K562 (cell line): ENCODE data around the gene GPRIN2. TPM values are rescaled to one million over a fixed set of nuclear protein-coding genes. Genes with fewer than 3 reads are reported as not detected.

Experiments
- BCL6 ChIP-seq: fragments of 250-450 bp; sonication (Bioruptor Pico); IDR thresholded peaks from 2 replicates; pipeline ENCODE4 v1.4.0; 2020
- DIDO1 ChIP-seq: fragments of 450-650 bp; IDR thresholded peaks from 2 replicates; pipeline ENCODE4 v1.6.1; 2016; ENCODE audit warnings: low read depth, missing biosample characterization, missing genetic modification characterization
- EGR1 ChIP-seq: fragments of 450-650 bp; conservative IDR thresholded peaks from 2 replicates; pipeline ENCODE4 v1.6.1; 2017; ENCODE audit warnings: mild to moderate bottlenecking
- EZH2 ChIP-seq: IDR thresholded peaks from 2 replicates; pipeline ENCODE4 v1.6.1; 2012; ENCODE audit warnings: low read depth, mild to moderate bottlenecking, inconsistent platforms, low read length, borderline replicate concordance
- JUNB ChIP-seq: fragments of 450-650 bp; formaldehyde crosslinking; conservative IDR thresholded peaks from 2 replicates; pipeline ENCODE4 v1.4.0; 2020; ENCODE audit warnings: mild to moderate bottlenecking
- PHB2 ChIP-seq: fragments of 450-650 bp; IDR thresholded peaks from 2 replicates; pipeline ENCODE4 v1.6.1; 2017; ENCODE audit warnings: low read depth
- PYGO2 ChIP-seq: fragments of 450-650 bp; IDR thresholded peaks from 2 replicates; pipeline ENCODE4 v1.6.1; 2016; ENCODE audit warnings: mild to moderate bottlenecking, missing genetic modification characterization, moderate library complexity, missing compliant biosample characterization
- SMARCC2 ChIP-seq: fragments of 450-650 bp; IDR thresholded peaks from 2 replicates; pipeline ENCODE4 v1.6.1; 2017; ENCODE audit warnings: antibody characterized with exemption, moderate library complexity, mild to moderate bottlenecking, low read depth
- ZNF354B ChIP-seq: fragments of 250-450 bp; sonication (Bioruptor Pico); IDR thresholded peaks from 2 replicates; pipeline ENCODE4 v1.4.0; 2020
- polyA plus RNA-seq, 8 experiments: library from polyadenylated mRNA; depleted of rRNA in 4 of 8; stranded (reverse) in 5 of 8; unstranded in 3 of 8; fragments of >200 nt; fragmentation: Nextera tagmentation in 2 of 8; fragmentation: Illumina TruSeq in 1 of 8; extraction: Ambion mirVana in 2 of 8; extraction: Trizol in 1 of 8; gene quantifications; 2 replicates each; pipeline versions ENCODE4 v1.2.1 to v1.2.3, GENCODE V29; 2011 to 2014; ENCODE audit warnings: inconsistent platforms in 1 of 8, missing spikeins in 1 of 8
- total RNA-seq, 7 experiments: library from RNA; depleted of rRNA in 6 of 7; stranded (reverse); fragments of >200 nt in 6 of 7; fragmentation: Illumina TruSeq in 2 of 7; extraction: Trizol in 2 of 7; gene quantifications; 2 replicates each; pipeline versions ENCODE4 v1.2.1 to v1.2.3, GENCODE V29; 2011 to 2021; ENCODE audit warnings: low replicate concordance in 1 of 7
- TF ChIP-seq, protein P1 (sequence below): sonication (generic); formaldehyde crosslinking; IDR thresholded peaks from 2 replicates; pipeline ENCODE4 v1.8.1; 2023; ENCODE audit warnings: mild to moderate bottlenecking, missing genetic modification reagents
- TF ChIP-seq, protein P2 (sequence below), 3 experiments: fragments of 200-800 bp in 1 of 3; fragments of 250-450 bp in 1 of 3; fragments of 450-650 bp in 1 of 3; sonication (Bioruptor Pico) in 1 of 3; sonication (Bioruptor generic) in 1 of 3; formaldehyde crosslinking in 1 of 3; IDR thresholded peaks; 2 replicates each; pipeline versions ENCODE4 v1.6.1 to v1.8.0; 2016 to 2022; ENCODE audit warnings: mild to moderate bottlenecking in 2 of 3, missing genetic modification characterization in 2 of 3, missing compliant biosample characterization in 1 of 3, moderate library complexity in 1 of 3
- TF ChIP-seq, protein P3 (sequence below): fragments of 250-450 bp; sonication (Bioruptor Pico); IDR thresholded peaks from 2 replicates; pipeline ENCODE4 v1.5.0; 2020; ENCODE audit warnings: mild to moderate bottlenecking, borderline replicate concordance
- TF ChIP-seq, protein P4 (sequence below): fragments of 450-650 bp; IDR thresholded peaks from 2 replicates; pipeline ENCODE4 v1.6.1; 2016; ENCODE audit warnings: mild to moderate bottlenecking

GPRIN2 gene
- total and polyA plus RNA-seq, 9 of the 15 experiments (the other 6 are each of a cell fraction or from before 2014, with no cell fraction given), result not detected

DNA sequence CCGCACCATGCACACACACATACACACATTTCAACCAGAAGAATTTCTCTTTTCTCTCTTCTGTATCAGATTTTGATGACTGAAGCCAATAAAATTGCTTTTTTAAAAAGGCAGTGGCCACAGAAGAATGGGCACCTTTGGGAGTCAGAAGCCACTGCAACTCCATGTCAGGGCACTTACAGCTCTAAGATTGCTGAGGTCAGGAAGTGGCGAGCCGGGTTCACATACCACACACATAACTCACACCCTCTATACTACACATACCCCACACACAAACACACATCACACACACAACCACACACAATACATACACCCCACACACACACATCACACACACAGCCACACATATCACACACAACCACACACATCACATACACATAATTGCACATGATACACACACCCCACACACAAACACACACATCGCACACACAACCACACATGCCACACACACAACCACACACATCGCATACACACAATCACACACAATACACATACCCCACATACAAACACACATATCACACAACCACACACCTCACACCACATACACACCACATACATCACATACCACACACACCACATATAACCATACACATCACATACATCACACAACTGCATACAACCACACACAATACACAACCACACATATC lies 31.2 kb downstream of the GPRIN2 start (continued):
- TF ChIP-seq EGR1 (no peak), PYGO2 (no peak; the same call in 1 of the 2 replicates), DIDO1 (0 out of 2 replicates have a peak, but pooled peaks have one; percentile 12), JUNB (no peak), SMARCC2 (no peak), EZH2 (no peak), BCL6 (CRISPR knock-in tag) (no peak), ZNF354B (CRISPR knock-in tag) (no peak), PHB2 (peak; percentile 40)
- TF ChIP-seq, protein P1, sequence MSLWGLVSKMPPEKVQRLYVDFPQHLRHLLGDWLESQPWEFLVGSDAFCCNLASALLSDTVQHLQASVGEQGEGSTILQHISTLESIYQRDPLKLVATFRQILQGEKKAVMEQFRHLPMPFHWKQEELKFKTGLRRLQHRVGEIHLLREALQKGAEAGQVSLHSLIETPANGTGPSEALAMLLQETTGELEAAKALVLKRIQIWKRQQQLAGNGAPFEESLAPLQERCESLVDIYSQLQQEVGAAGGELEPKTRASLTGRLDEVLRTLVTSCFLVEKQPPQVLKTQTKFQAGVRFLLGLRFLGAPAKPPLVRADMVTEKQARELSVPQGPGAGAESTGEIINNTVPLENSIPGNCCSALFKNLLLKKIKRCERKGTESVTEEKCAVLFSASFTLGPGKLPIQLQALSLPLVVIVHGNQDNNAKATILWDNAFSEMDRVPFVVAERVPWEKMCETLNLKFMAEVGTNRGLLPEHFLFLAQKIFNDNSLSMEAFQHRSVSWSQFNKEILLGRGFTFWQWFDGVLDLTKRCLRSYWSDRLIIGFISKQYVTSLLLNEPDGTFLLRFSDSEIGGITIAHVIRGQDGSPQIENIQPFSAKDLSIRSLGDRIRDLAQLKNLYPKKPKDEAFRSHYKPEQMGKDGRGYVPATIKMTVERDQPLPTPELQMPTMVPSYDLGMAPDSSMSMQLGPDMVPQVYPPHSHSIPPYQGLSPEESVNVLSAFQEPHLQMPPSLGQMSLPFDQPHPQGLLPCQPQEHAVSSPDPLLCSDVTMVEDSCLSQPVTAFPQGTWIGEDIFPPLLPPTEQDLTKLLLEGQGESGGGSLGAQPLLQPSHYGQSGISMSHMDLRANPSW (CRISPR knock-in tag), result no peak; the same call in 1 of the 2 replicates
- TF ChIP-seq, protein P2, sequence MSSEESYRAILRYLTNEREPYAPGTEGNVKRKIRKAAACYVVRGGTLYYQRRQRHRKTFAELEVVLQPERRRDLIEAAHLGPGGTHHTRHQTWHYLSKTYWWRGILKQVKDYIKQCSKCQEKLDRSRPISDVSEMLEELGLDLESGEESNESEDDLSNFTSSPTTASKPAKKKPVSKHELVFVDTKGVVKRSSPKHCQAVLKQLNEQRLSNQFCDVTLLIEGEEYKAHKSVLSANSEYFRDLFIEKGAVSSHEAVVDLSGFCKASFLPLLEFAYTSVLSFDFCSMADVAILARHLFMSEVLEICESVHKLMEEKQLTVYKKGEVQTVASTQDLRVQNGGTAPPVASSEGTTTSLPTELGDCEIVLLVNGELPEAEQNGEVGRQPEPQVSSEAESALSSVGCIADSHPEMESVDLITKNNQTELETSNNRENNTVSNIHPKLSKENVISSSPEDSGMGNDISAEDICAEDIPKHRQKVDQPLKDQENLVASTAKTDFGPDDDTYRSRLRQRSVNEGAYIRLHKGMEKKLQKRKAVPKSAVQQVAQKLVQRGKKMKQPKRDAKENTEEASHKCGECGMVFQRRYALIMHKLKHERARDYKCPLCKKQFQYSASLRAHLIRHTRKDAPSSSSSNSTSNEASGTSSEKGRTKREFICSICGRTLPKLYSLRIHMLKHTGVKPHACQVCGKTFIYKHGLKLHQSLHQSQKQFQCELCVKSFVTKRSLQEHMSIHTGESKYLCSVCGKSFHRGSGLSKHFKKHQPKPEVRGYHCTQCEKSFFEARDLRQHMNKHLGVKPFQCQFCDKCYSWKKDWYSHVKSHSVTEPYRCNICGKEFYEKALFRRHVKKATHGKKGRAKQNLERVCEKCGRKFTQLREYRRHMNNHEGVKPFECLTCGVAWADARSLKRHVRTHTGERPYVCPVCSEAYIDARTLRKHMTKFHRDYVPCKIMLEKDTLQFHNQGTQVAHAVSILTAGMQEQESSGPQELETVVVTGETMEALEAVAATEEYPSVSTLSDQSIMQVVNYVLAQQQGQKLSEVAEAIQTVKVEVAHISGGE (CRISPR knock-in tag; IDR thresholded peaks at IDR 0.05), result no peak
- TF ChIP-seq, protein P3, sequence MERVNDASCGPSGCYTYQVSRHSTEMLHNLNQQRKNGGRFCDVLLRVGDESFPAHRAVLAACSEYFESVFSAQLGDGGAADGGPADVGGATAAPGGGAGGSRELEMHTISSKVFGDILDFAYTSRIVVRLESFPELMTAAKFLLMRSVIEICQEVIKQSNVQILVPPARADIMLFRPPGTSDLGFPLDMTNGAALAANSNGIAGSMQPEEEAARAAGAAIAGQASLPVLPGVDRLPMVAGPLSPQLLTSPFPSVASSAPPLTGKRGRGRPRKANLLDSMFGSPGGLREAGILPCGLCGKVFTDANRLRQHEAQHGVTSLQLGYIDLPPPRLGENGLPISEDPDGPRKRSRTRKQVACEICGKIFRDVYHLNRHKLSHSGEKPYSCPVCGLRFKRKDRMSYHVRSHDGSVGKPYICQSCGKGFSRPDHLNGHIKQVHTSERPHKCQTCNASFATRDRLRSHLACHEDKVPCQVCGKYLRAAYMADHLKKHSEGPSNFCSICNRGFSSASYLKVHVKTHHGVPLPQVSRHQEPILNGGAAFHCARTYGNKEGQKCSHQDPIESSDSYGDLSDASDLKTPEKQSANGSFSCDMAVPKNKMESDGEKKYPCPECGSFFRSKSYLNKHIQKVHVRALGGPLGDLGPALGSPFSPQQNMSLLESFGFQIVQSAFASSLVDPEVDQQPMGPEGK (CRISPR knock-in tag), result no peak
- TF ChIP-seq, protein P4, sequence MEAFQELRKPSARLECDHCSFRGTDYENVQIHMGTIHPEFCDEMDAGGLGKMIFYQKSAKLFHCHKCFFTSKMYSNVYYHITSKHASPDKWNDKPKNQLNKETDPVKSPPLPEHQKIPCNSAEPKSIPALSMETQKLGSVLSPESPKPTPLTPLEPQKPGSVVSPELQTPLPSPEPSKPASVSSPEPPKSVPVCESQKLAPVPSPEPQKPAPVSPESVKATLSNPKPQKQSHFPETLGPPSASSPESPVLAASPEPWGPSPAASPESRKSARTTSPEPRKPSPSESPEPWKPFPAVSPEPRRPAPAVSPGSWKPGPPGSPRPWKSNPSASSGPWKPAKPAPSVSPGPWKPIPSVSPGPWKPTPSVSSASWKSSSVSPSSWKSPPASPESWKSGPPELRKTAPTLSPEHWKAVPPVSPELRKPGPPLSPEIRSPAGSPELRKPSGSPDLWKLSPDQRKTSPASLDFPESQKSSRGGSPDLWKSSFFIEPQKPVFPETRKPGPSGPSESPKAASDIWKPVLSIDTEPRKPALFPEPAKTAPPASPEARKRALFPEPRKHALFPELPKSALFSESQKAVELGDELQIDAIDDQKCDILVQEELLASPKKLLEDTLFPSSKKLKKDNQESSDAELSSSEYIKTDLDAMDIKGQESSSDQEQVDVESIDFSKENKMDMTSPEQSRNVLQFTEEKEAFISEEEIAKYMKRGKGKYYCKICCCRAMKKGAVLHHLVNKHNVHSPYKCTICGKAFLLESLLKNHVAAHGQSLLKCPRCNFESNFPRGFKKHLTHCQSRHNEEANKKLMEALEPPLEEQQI, result no peak
